HepG2 (cell line): ENCODE measurements around the gene STXBP2.

Source experiments
- ELF1 ChIP-seq: sonication (generic); formaldehyde crosslinking; IDR thresholded peaks from 2 replicates; pipeline ENCODE4 v1.4.0; 2020; ENCODE audit warnings: missing genetic modification reagents
- IRF9 ChIP-seq: sonication (generic); formaldehyde crosslinking; IDR thresholded peaks from 2 replicates; pipeline ENCODE4 v1.8.0; 2022; ENCODE audit warnings: missing genetic modification reagents, mild to moderate bottlenecking, borderline replicate concordance
- PHF8 ChIP-seq: sonication (generic); formaldehyde crosslinking; IDR thresholded peaks from 2 replicates; pipeline ENCODE4 v1.5.0; 2020; ENCODE audit warnings: missing genetic modification reagents
- U2AF1 ChIP-seq: fragments of 200-400 bp; formaldehyde crosslinking; optimal IDR thresholded peaks from 2 replicates; pipeline ENCODE3; 2017; ENCODE audit warnings: mild to moderate bottlenecking, low read depth, low read length
- ZBTB33 ChIP-seq: sonication (generic); formaldehyde crosslinking; IDR thresholded peaks from 2 replicates; pipeline ENCODE4 v1.4.0; 2020; ENCODE audit warnings: missing genetic modification reagents

GRCh38 chr19:7612282-7613274, 24.3 kb upstream of the STXBP2 start:
- TF ChIP-seq U2AF1, result no peak
- no peak for TF ChIP-seq ELF1 (CRISPR knock-in tag)
- TF ChIP-seq ZBTB33 (CRISPR knock-in tag), result no peak
- TF ChIP-seq IRF9 (CRISPR knock-in tag), result no peak
- no peak for TF ChIP-seq PHF8 (CRISPR knock-in tag)
